Activated CD4-positive, alpha-beta T cell treated with anti-CD3 and anti-CD28 coated beads, Interleukin-2, amount 10 ng/mL, durations not matched to agents 7 days and 5 days (primary cell): ENCODE measurements around the gene IL1RN. TPM values are rescaled to one million over a fixed set of nuclear protein-coding genes. Genes with fewer than 3 reads are reported as not detected.

Experiments used
- CTCF ChIA-PET: fragments of 350-600 bp; sonication (Branson Sonifier 250); formaldehyde crosslinking; loops from one replicate; lab custom pipeline; 2021; ENCODE audit warnings: antibody characterized with exemption; lab: Charles Lee
- POLR2A ChIA-PET: fragments of 350-600 bp; sonication (Branson Sonifier 250); formaldehyde crosslinking; loops from one replicate; lab custom pipeline; 2021; ENCODE audit warnings: antibody characterized with exemption; lab: Charles Lee
- DNase-seq: peaks from one replicate; pipeline ENCODE4 v3.0.0-alpha.2; 2020
- H3K27ac Mint-ChIP-seq: one replicate; pipeline ENCODE4 v1.8.0; 2021; ENCODE audit warnings: mild to moderate bottlenecking, moderate library complexity, mixed read lengths
- H3K27me3 Mint-ChIP-seq: one replicate; pipeline ENCODE4 v1.8.0; 2021; ENCODE audit warnings: mixed read lengths
- H3K36me3 Mint-ChIP-seq: one replicate; pipeline ENCODE4 v1.8.0; 2021; ENCODE audit warnings: low read depth, mixed read lengths
- H3K4me1 Mint-ChIP-seq: one replicate; pipeline ENCODE4 v1.8.0; 2021; ENCODE audit warnings: mixed read lengths
- H3K4me3 Mint-ChIP-seq: one replicate; pipeline ENCODE4 v1.8.0; 2021; ENCODE audit warnings: mild to moderate bottlenecking, moderate library complexity, mixed read lengths
- H3K9me3 Mint-ChIP-seq: one replicate; pipeline ENCODE4 v1.8.0; 2021; ENCODE audit warnings: mixed read lengths
- total RNA-seq, 2 experiments: library from RNA; stranded (reverse); gene quantifications; one replicate each; pipeline ENCODE4 v1.2.3, GENCODE V29; 2021

IL1RN gene, protein sequence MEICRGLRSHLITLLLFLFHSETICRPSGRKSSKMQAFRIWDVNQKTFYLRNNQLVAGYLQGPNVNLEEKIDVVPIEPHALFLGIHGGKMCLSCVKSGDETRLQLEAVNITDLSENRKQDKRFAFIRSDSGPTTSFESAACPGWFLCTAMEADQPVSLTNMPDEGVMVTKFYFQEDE
- under 1 TPM; 0.37 to 0.48 TPM for total RNA-seq

DNA sequence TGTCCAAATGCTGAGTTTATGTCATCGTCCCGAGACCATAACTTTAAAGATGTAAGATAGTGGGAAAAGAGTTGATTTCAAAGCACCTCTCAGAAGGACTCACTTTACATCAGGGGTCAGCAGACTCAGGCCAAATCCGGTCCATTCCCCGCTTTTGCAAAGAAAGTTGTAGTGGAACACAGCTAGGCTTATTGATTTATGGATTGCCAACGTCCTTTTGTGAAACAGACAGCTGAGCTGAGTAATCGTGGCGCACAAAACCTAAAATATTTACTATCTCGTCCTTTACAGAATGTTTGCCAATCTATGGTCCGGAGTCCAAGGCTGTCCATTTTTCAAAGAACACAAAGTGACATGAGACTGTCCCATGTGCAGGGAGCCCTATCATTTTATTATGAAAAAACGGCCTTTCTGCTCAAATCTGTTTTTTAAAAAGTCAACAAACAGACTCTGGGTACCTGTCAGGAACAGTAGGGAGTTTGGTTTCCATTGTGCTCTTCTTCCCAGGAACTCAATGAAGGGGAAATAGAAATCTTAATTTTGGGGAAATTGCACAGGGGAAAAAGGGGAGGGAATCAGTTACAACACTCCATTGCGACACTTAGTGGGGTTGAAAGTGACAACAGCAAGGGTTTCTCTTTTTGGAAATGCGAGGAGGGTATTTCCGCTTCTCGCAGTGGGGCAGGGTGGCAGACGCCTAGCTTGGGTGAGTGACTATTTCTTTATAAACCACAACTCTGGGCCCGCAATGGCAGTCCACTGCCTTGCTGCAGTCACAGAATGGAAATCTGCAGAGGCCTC lies at the start of gene IL1RN:
IL1RN (plus strand) TSS at position 754 of the 801 bp plus-strand sequence; CDS start at position 781, 27 bp downstream.
- Mint-ChIP-seq H3K27ac (no peak within 1 kb of the TSS), H3K36me3 (no peaks in the 10 kb centered on the region), H3K4me1 (peaks cover 20% of the 10 kb centered on the region), H3K9me3 (no peaks in the 10 kb centered on the region), H3K4me3 (no peak within 1 kb of the TSS), H3K27me3 (no peaks in the 10 kb centered on the region)
- ChIA-PET POLR2A (no interaction called here), CTCF (interaction anchor here (1.2 to 3.4 kb wide), 2 partner anchors 15 to 35 kb away, joined by 3 to 13 read pairs; no protein-coding TSS in a partner anchor)
- no peak for DNase-seq

DNA sequence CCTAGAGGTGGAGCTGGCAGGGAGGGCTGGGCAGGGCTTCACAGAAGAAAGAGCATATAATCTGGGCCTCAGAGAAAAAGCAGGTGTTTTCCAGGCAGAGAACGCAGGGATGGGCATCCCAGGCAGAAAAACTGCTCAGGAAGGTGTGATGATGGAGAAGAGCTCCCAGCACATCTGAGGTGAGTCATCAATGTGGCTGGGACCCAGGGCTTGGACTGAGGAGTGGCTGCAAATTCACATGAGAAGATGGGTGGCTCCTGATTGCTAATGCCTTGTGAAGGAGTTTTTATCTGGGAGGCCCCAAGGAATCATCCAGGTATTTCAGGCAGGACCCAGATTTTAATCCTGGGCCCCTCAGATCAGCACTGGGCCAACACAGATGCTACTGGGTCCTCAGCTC lies 49.5 kb upstream of the IL1RN start:
- CTCF ChIA-PET: interaction anchor here (1.1 to 5.1 kb wide), 3 partner anchors 12 to 97 kb away, joined by 3 to 30 read pairs (median 4); no protein-coding TSS in a partner anchor
- Mint-ChIP-seq H3K36me3 (no peaks in the 10 kb centered on the region), H3K4me1 (peaks cover 9% of the 10 kb centered on the region), H3K27me3 (peaks cover 12% of the 10 kb centered on the region), H3K4me3 (no peak overlapping the region), H3K27ac (no peak overlapping the region), H3K9me3 (no peaks in the 10 kb centered on the region)
- no peak for DNase-seq
- POLR2A ChIA-PET: no interaction called here

DNA sequence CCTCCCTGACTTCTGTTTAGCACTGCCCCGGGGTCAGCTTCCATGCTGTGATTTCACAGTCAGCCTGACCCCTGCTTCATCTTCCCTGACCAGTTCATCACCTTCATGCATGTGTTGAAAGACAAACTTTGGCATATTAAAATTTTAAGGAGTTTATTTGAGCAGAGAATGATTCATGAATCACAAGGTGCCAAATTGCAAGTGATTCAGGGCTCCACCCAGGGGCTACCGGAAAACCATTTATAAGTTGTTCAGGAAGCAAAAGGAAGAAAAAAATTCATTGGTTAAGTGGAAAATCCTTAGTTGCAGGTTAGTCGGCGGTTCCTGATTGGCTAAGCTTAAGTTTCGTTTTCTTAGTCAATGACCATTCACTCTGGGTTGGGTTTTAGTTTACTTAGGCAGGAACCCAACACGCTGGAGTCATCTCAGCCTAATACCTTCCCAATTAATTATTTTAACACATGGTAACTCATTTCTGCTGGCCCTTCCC lies 49.0 kb upstream of the IL1RN start:
- H3K27ac Mint-ChIP-seq: no peak overlapping the region
- ChIA-PET CTCF (interaction anchor here (2.4 to 5.1 kb wide), 2 partner anchors 20 to 58 kb away, joined by 10 to 30 read pairs; partner anchors contain the start of gene IL36RN), POLR2A (no interaction called here)
- no peak overlapping the region for H3K4me3 Mint-ChIP-seq
- no peak for DNase-seq
- H3K36me3 Mint-ChIP-seq: no peaks in the 10 kb centered on the region
- H3K9me3 Mint-ChIP-seq: no peaks in the 10 kb centered on the region
- H3K27me3 Mint-ChIP-seq: peaks cover 16% of the 10 kb centered on the region
- peaks cover 9% of the 10 kb centered on the region for H3K4me1 Mint-ChIP-seq

DNA sequence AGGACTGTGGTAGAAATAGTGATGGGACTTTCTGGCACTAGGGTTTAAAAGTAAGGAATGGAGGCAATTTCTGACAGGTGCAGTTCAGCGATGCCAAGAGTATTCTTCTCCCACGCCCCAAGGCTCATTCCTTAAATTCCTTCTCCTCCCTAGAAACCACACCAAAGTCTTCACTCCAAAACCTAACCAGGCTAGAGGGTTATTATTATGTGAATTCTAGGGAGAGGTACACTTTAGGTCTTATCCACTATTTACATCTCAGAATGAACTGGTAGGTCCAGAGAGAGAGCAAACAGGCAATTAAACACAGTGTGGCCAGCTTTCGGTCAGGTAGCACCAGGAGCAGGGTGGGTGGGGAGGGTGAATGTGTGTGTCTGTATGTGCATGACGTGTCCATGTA lies 48.3 kb upstream of the IL1RN start:
- H3K27ac Mint-ChIP-seq: no peak overlapping the region
- no peaks in the 10 kb centered on the region for H3K36me3 Mint-ChIP-seq
- no peaks in the 10 kb centered on the region for H3K9me3 Mint-ChIP-seq
- H3K27me3 Mint-ChIP-seq: peaks cover 16% of the 10 kb centered on the region
- H3K4me3 Mint-ChIP-seq: no peak overlapping the region
- ChIA-PET POLR2A (interaction anchor here (0.7 kb wide), 1 partner anchor 48 kb away, joined by 3 read pairs; no protein-coding TSS in a partner anchor), CTCF (interaction anchor here (0.7 to 5.1 kb wide), 11 partner anchors 10 to 311 kb away, joined by 4 to 30 read pairs (median 5); partner anchors contain the start of gene IL36RN)
- peaks cover 9% of the 10 kb centered on the region for H3K4me1 Mint-ChIP-seq
- DNase-seq: no peak

DNA sequence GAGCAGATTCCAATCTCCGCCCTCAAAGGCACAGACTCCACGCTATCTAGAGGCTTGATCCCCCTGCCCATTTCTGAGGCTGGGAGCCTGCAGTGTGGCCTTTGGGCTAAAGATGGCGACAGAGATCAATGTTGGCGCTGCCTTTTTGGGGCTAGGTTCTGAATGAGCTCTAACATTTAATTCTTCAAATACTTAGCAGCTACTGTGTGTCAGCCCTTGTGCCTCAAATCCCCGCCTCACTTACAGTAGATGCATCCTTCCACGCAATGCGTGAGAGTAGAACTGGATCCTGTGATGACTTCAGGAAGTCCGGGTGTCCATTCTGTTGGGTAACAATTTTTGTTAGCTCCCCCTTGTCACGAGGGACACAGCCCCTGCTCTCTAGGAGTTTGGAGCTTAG lies 47.3 kb upstream of the IL1RN start:
- ChIA-PET POLR2A (no interaction called here), CTCF (interaction anchor here (0.6 to 5.1 kb wide), 40 partner anchors 10 to 310 kb away, joined by 3 to 30 read pairs (median 4); partner anchors contain the start of gene IL36RN)
- Mint-ChIP-seq H3K4me1 (peaks cover 2% of the 10 kb centered on the region), H3K36me3 (no peaks in the 10 kb centered on the region), H3K27me3 (peaks cover 16% of the 10 kb centered on the region), H3K27ac (no peak overlapping the region), H3K9me3 (no peaks in the 10 kb centered on the region), H3K4me3 (no peak overlapping the region)
- DNase-seq: peak; percentile 59

DNA sequence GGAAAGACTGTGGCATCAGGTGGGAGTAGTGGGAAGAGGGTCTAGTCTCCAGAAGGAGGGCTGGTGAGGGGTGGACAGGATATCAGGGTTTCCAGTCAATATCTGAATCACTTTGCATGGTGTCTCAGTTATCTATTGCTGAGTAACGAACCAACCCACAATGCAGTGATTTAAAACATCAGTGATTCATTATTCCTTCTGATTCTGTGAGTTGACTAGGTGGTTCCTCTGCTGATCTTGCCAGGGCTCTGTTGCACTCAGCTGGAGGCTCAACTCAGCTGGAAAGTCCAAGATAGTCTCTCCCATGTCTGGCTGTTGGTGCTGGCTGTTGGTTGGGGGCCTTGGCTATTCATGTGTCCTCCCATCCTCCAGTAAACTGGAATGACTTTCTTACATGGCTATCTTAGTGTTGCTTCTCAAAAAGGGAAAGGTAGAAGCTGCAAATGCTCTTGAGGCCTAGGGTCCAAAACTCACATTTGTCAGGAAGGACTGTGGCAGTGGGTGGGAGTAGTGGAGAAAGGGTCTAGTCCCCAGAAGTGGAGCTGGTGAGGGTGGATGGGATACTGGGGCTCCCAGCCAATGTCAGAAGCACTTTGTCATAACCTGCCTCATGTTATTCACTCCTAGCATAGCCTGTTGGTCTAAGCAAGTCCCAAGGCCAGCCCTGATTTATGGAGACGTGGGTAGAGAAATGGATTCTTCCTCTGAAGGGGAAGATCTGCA lies 45.7 kb upstream of the IL1RN start:
- Mint-ChIP-seq H3K36me3 (no peaks in the 10 kb centered on the region), H3K4me3 (no peak overlapping the region), H3K27ac (no peak overlapping the region), H3K4me1 (peaks cover 3% of the 10 kb centered on the region), H3K9me3 (no peaks in the 10 kb centered on the region), H3K27me3 (peaks cover 14% of the 10 kb centered on the region)
- ChIA-PET POLR2A (no interaction called here), CTCF (interaction anchor here (0.8 to 5.1 kb wide), 7 partner anchors 8 to 309 kb away, joined by 3 to 30 read pairs (median 5); no protein-coding TSS in a partner anchor)
- DNase-seq: no peak

DNA sequence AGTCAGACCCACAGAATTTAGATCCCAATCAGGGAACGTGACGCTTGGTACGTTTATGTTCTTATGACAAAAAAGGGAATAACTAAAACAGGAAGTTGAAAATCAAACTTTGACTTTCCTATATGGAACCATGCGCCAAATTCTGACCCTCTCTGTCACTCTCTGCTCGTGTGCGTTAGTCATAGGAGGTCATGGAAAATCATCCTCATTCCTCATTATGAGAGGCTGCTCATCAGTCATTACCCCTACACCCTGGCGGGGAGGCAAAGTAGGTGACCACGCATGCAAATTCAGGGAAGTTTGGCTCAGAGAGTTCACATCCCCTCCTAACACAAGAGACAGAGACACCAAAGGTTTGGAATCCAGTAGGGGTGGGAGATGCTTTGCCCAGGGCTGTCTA lies 44.1 kb upstream of the IL1RN start:
- H3K27me3 Mint-ChIP-seq: peaks cover 10% of the 10 kb centered on the region
- no peak for DNase-seq
- H3K27ac Mint-ChIP-seq: no peak overlapping the region
- H3K36me3 Mint-ChIP-seq: no peaks in the 10 kb centered on the region
- ChIA-PET CTCF (interaction anchor here (0.8 to 2.1 kb wide), 3 partner anchors 9 to 307 kb away, joined by 3 to 6 read pairs (median 3); no protein-coding TSS in a partner anchor), POLR2A (no interaction called here)
- peaks cover 3% of the 10 kb centered on the region for H3K4me1 Mint-ChIP-seq
- H3K4me3 Mint-ChIP-seq: no peak overlapping the region
- no peaks in the 10 kb centered on the region for H3K9me3 Mint-ChIP-seq

DNA sequence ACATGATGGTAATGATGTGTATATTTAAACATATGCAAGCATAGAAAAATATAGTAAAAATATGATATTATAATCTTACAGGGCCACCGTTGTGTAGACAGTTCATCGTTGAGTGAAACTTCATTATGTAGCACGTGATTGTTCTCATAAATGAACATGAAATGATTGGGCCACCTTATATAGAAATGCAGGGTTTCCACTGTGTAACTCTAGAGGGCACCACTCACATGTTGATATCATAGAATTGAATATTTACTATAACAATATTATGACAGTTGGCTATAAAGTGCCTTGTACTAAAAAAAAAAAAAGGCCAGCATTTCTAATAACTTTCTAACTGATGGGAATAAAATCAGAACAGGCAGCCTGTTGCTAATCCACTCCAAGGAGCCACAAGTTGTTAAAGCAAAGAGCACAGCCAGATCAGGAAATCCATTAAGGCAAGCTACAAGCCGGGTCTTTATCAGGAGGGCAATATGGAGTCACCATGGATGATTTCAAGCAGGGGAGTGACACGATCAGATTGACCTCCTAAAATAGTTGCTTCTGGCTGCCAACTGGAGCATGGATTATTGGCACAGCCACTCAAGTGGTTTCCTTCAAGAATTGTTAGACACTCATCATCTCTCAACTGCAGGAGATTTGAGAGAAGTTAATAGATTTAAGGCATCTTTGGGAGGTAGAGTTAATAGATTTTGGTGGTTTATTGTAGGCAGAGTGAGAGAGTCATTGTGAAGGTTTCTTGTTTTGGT lies 43.0 kb upstream of the IL1RN start:
- DNase-seq: peak; percentile 27
- ChIA-PET POLR2A (interaction anchor here (0.7 kb wide), 1 partner anchor 90 kb away, joined by 8 read pairs; no protein-coding TSS in a partner anchor), CTCF (interaction anchor here (0.6 to 2.1 kb wide), 13 partner anchors 8 to 534 kb away, joined by 3 to 6 read pairs (median 3); no protein-coding TSS in a partner anchor)
- Mint-ChIP-seq H3K9me3 (no peaks in the 10 kb centered on the region), H3K4me1 (peaks cover 3% of the 10 kb centered on the region), H3K27me3 (peaks cover 10% of the 10 kb centered on the region), H3K4me3 (no peak overlapping the region), H3K36me3 (no peaks in the 10 kb centered on the region), H3K27ac (no peak overlapping the region)

DNA sequence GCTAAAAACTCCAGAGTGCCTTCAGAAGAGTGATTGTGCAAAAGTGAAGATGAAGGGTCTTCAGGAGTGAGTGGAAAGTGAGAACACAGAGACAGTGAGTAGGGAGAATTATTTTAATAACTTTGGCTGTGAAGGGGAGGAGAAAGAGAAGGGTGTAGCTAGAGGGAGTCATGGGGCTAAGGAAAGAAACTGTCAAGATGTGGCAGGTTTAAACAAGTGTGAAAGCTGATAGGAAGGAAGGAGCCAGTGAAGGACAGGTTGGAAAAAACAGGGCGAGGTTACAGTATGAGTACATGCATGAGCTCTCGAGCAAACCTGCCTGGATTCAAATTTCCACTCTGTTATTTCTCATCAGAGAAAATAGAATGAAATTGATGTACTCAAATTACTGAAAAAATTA lies 41.9 kb upstream of the IL1RN start:
- Mint-ChIP-seq H3K36me3 (no peaks in the 10 kb centered on the region), H3K4me3 (no peak overlapping the region), H3K4me1 (peaks cover 3% of the 10 kb centered on the region), H3K9me3 (no peaks in the 10 kb centered on the region), H3K27me3 (peaks cover 10% of the 10 kb centered on the region), H3K27ac (no peak overlapping the region)
- DNase-seq: no peak
- CTCF ChIA-PET: interaction anchor here (1.4 to 2.1 kb wide), 3 partner anchors 53 to 305 kb away, joined by 3 to 6 read pairs (median 4); no protein-coding TSS in a partner anchor
- POLR2A ChIA-PET: no interaction called here

DNA sequence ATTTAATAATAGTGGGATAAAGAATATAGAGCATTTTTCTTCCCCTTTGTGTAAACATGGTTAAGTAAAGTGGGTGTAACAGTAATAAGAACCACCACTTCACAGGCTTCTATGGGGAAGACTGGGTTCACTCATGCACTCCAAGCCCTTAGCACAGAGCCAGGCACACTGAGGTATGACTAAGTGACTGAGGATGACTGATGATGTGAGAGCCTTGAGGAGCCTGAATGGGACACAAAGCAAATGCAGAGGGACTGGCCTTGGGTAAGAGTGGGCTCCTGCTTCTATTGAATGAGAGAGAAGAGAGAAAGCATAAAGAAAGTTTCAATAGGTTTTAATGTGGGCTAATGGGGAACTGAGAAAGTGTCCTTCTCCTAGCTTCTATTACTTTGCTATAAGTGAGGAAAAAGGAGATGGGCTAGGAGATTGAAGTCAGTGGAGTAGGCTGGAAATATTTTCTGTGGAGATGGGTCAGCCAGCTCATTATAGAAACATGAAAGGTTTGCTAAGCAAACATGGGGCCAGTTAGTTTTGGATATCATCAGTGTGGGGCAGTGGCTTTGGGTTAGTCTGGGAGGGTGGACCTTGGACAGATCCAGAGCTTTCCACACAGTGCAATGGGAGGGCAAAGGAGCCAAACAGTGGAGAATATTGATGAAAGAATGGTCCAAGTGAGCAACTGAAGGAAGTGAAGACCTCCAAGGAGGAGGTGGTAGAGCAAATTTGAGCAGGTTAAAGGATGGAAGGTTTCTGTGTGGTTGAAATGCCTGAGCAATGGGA lies 39.0 kb upstream of the IL1RN start:
- H3K27ac Mint-ChIP-seq: no peak overlapping the region
- ChIA-PET CTCF (interaction anchor here (0.7 to 2.3 kb wide), 6 partner anchors 8 to 50 kb away, joined by 3 to 15 read pairs (median 4); no protein-coding TSS in a partner anchor), POLR2A (no interaction called here)
- no peaks in the 10 kb centered on the region for H3K9me3 Mint-ChIP-seq
- H3K36me3 Mint-ChIP-seq: no peaks in the 10 kb centered on the region
- H3K27me3 Mint-ChIP-seq: peaks cover under 1% of the 10 kb centered on the region
- no peak overlapping the region for H3K4me3 Mint-ChIP-seq
- no peak for DNase-seq
- H3K4me1 Mint-ChIP-seq: peaks cover 3% of the 10 kb centered on the region

DNA sequence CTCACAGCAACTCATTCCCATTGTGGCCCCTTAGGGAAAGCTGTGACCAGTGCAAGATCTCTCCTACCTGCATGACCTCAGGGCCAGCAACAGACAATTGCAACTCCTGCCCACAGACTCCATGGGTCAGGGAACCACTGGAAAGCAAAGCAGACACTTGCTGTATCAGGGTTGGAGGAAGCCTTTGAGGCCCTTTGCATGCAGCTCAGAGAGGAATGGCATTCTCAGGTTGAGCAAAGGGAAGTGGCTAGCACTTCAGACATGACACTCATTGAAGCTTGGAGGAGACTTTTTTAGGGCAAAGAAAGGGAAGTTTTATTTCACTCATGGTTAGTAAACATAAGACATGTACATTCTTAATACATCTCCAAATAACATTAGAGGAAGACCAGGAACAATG lies 37.5 kb upstream of the IL1RN start:
- peaks cover 3% of the 10 kb centered on the region for H3K4me1 Mint-ChIP-seq
- no peaks in the 10 kb centered on the region for H3K9me3 Mint-ChIP-seq
- DNase-seq: peak; percentile 8
- POLR2A ChIA-PET: no interaction called here
- H3K27ac Mint-ChIP-seq: no peak overlapping the region
- H3K4me3 Mint-ChIP-seq: no peak overlapping the region
- H3K36me3 Mint-ChIP-seq: no peaks in the 10 kb centered on the region
- no peaks in the 10 kb centered on the region for H3K27me3 Mint-ChIP-seq
- CTCF ChIA-PET: interaction anchor here (1.0 to 2.3 kb wide), 7 partner anchors 10 to 300 kb away, joined by 3 to 15 read pairs (median 4); no protein-coding TSS in a partner anchor
